Gastrocnemius medialis (tissue), 4 donors: ENCODE data around the gene GRIA1. TPM values are rescaled to one million over a fixed set of nuclear protein-coding genes. Genes with fewer than 3 reads are reported as not detected.

Experiments
- ATAC-seq, 2 donors: fragments of 150-250 bp; one replicate each; pipeline ENCODE4 v1.9.1; 2016
- DNase-seq, 2 donors: peaks; one replicate each; pipeline ENCODE4 v3.0.0-alpha.2; 2019
- H3K27ac ChIP-seq, 4 donors: fragments of 200-600 bp; sonication (generic); 1 replicate in 1 of 4; 2 replicates in 3 of 4; pipeline ENCODE4 v1.5.1; 2016 to 2018; ENCODE audit warnings: mild to moderate bottlenecking in 2 of 4, moderate library complexity in 1 of 4
- H3K27me3 ChIP-seq, 3 donors: fragments of 200-600 bp; sonication (generic) in 2 of 3; 1 replicate in 1 of 3; 2 replicates in 2 of 3; pipeline versions ENCODE4 v1.5.1 to v1.6.0; 2016 to 2019; ENCODE audit warnings: mild to moderate bottlenecking in 1 of 3, moderate library complexity in 1 of 3
- H3K36me3 ChIP-seq, 2 donors: fragments of 200-600 bp; sonication (generic) in 1 of 2; one replicate each; pipeline ENCODE4 v1.5.1; 2017 to 2018
- H3K4me1 ChIP-seq, 2 donors: fragments of 200-600 bp; sonication (generic) in 1 of 2; one replicate each; pipeline ENCODE4 v1.5.1; 2016 to 2017; ENCODE audit warnings: mild to moderate bottlenecking in 2 of 2
- H3K4me3 ChIP-seq, 4 donors: fragments of 200-600 bp; sonication (generic) in 3 of 4; 1 replicate in 1 of 4; 2 replicates in 3 of 4; pipeline ENCODE4 v1.5.1; 2016 to 2019; ENCODE audit warnings: mild to moderate bottlenecking in 2 of 4
- H3K9me3 ChIP-seq, 3 donors: fragments of 200-600 bp; sonication (generic) in 2 of 3; 1 replicate in 1 of 3; 2 replicates in 2 of 3; pipeline ENCODE4 v1.5.1; 2016 to 2019
- POLR2A ChIP-seq, 2 donors: fragments of 450-650 bp; IDR thresholded peaks; one replicate each; pipeline ENCODE4 v1.6.1; 2017; ENCODE audit warnings: antibody characterized with exemption in 2 of 2, mild to moderate bottlenecking in 2 of 2, moderate library complexity in 2 of 2
- in situ Hi-C, 4 donors: fragments of 200-750 bp; cut with MboI; loops; one replicate each; pipeline versions ENCODE4 v1.15.0 to v1.8.0; 2017; ENCODE audit warnings: low sequenced_read_pairs in 4 of 4
- intact Hi-C: fragments of 100-400 bp; cut with DNase I; formaldehyde crosslinking; loops from one replicate; pipeline ENCODE4 v1.15.1; 2023; ENCODE audit warnings: low total_unique reads
- total RNA-seq, 4 donors: library from RNA; depleted of rRNA; stranded (reverse); fragments of >200 nt; gene quantifications; one replicate each; pipeline versions ENCODE4 v1.1.0 to v1.2.3, GENCODE V29; 2016
- TF ChIP-seq, protein P1 (sequence below), 5 experiments: fragments of 450-650 bp in 3 of 5; fragments of 200-600 bp in 2 of 5; sonication (generic) in 2 of 5; IDR thresholded peaks in 4 of 5; conservative IDR thresholded peaks in 1 of 5; 1 replicate in 4 of 5; 2 replicates in 1 of 5; pipeline ENCODE4 v1.5.1; 2016 to 2019; ENCODE audit warnings: antibody characterized with exemption in 5 of 5, mild to moderate bottlenecking in 3 of 5, moderate library complexity in 3 of 5

The GRIA1 gene
- total RNA-seq, 4 donors from 2014 or later: 0.18 to 0.46 TPM; not detected in 2

DNA sequence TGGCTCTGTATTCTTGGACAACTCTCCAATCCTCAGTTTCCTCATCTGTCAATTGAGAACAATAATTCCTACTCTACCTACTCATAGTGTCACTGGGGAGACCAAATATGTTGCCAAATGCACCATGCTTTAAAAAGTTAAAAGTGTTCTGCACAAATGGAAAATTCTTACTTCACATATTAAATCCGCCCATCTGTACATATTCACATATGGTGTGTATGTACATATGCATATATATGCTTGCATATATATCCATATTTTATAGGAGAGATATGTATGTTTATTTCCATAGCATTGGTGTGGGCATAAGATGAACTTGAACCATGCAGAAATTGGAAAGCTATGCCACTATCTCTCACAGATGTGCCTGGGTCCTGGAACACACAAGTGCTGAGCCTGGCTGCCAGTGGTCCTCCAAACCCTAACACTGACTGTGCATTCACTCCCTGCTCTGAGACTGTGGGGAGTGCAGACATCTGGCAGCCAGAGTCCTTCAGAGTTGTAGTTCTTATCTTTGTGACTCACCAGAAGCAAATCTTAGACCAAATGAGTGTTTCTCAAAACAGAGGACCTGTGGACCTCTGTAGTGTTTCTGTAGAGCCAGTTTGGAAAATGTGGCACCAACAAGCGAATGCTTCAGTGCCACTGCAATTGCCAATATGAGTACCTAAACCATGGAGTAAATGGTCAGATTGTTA is 168.7 kb downstream of the GRIA1 start:
- H3K4me1 ChIP-seq: no peaks in the 10 kb centered on the region
- H3K36me3 ChIP-seq: no peaks in the 10 kb centered on the region
- TF ChIP-seq POLR2A (IDR thresholded peaks at IDR 0.05): no peak
- TF ChIP-seq, protein P1, sequence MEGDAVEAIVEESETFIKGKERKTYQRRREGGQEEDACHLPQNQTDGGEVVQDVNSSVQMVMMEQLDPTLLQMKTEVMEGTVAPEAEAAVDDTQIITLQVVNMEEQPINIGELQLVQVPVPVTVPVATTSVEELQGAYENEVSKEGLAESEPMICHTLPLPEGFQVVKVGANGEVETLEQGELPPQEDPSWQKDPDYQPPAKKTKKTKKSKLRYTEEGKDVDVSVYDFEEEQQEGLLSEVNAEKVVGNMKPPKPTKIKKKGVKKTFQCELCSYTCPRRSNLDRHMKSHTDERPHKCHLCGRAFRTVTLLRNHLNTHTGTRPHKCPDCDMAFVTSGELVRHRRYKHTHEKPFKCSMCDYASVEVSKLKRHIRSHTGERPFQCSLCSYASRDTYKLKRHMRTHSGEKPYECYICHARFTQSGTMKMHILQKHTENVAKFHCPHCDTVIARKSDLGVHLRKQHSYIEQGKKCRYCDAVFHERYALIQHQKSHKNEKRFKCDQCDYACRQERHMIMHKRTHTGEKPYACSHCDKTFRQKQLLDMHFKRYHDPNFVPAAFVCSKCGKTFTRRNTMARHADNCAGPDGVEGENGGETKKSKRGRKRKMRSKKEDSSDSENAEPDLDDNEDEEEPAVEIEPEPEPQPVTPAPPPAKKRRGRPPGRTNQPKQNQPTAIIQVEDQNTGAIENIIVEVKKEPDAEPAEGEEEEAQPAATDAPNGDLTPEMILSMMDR (IDR thresholded peaks at IDR 0.05 in 4 of 5, conservative IDR thresholded peaks at IDR 0.05 in 1 of 5): no peak
- no peaks in the 10 kb centered on the region for H3K27me3 ChIP-seq
- ATAC-seq: no peak
- in situ Hi-C loops: no loop called here
- H3K9me3 ChIP-seq: no peaks in the 10 kb centered on the region
- DNase-seq: no peak
- no peak overlapping the region for H3K27ac ChIP-seq
- intact Hi-C loops: no loop called here
- H3K4me3 ChIP-seq: no peak overlapping the region

DNA sequence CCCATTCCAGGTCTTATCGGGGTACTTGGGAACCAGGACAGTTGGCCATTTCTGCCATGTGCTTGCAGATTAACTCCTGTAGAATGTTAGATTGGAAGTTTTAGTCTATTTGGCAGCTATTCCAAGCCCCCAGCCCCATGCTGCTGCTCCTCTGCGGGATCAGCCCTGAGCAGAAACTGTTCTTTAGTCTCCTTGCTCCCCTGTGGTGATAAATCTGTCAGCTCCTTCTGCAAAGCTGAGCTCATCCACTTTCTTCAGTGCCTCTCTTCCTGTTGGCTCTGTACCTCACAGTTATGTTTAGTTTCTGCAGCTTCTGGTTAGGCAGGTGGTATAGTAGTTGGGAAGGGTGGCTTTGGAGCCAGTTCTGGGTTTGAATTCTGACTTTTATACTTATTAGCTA is 170.4 kb downstream of the GRIA1 start:
- no peak for TF ChIP-seq POLR2A (IDR thresholded peaks at IDR 0.05)
- TF ChIP-seq, protein P1 (IDR thresholded peaks at IDR 0.05 in 4 of 5, conservative IDR thresholded peaks at IDR 0.05 in 1 of 5): no peak
- Histone ChIP-seq H3K27ac (no peak overlapping the region), H3K36me3 (no peaks in the 10 kb centered on the region), H3K4me3 (no peak overlapping the region), H3K9me3 (no peaks in the 10 kb centered on the region), H3K27me3 (no peaks in the 10 kb centered on the region), H3K4me1 (no peaks in the 10 kb centered on the region)
- in situ Hi-C loops (no loop called here), intact Hi-C loops (no loop called here)
- DNase-seq: no peak
- ATAC-seq: no peak

DNA sequence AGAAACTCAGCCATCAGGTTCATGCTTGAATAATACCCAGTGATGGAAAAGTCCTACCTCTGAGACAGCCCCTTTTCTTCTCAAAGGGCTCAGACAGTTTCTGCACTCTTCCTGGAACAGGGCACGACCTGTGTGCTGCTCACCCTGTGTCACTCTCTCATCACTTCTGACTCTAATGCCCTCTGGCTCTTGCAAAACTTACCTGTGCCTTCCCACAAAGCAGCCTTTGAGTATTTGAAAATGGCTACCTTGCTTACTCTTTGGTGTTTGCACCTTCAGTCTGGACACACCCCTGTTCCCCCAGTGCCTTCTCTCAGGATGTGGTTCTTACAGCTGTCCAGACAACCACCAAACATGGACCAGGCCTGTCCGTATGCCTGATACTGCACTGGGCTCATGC is 171.4 kb downstream of the GRIA1 start:
- no peak for ATAC-seq
- no peak for DNase-seq
- Histone ChIP-seq H3K27ac (no peak overlapping the region), H3K4me3 (no peak overlapping the region), H3K27me3 (no peaks in the 10 kb centered on the region), H3K9me3 (no peaks in the 10 kb centered on the region), H3K36me3 (no peaks in the 10 kb centered on the region), H3K4me1 (no peaks in the 10 kb centered on the region)
- intact Hi-C loops: no loop called here
- in situ Hi-C loops: no loop called here
- TF ChIP-seq POLR2A (IDR thresholded peaks at IDR 0.05): no peak
- TF ChIP-seq, protein P1 (IDR thresholded peaks at IDR 0.05 in 4 of 5, conservative IDR thresholded peaks at IDR 0.05 in 1 of 5): no peak

DNA sequence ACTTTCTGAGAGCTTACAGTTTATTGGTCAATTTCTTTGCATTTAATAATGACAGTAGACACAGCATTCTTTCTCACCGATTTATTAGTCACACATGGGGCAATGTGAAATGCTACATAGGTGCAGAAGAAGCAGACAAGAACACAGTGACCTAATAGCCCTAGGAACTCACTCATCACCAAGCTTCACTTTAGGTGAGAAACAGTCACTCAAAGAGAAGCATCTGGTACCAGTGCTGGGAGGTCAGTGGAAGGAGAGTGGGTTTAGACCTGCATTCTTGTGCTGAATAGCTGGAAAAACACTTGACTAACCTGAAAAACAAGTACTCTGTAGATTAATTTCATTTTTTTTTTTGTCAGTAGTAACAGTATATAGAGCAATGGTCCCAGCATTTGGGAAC is 179.6 kb downstream of the GRIA1 start:
- Histone ChIP-seq H3K36me3 (no peaks in the 10 kb centered on the region), H3K27ac (no peak overlapping the region), H3K4me1 (peaks cover 0 to 3% of the 10 kb centered on the region in 2 donors), H3K4me3 (no peak overlapping the region), H3K27me3 (no peaks in the 10 kb centered on the region), H3K9me3 (no peaks in the 10 kb centered on the region)
- DNase-seq (no peak), ATAC-seq (no peak)
- in situ Hi-C loops: no loop called here
- intact Hi-C loops: no loop called here
- TF ChIP-seq, protein P1 (IDR thresholded peaks at IDR 0.05 in 4 of 5, conservative IDR thresholded peaks at IDR 0.05 in 1 of 5): no peak
- no peak for TF ChIP-seq POLR2A (IDR thresholded peaks at IDR 0.05)
